ENCODE data around the gene FAM216A. TPM values are rescaled to one million over a fixed set of nuclear protein-coding genes. Genes with fewer than 3 reads are reported as not detected.

FAM216A gene
- total and polyA plus RNA-seq, 12 donors = 2.4 to 27.2 (median 5.8) TPM

GRCh38 chr12:110533607-110534006 lies 65.0 kb downstream of the FAM216A start:
- no peak for ATAC-seq
- no peak for TF ChIP-seq CTCF (IDR thresholded peaks at IDR 0.05)
- no peak for DNase-seq
- peak overlapping the region in 5 of 10 donors; percentile 22 to 86 (median 84) for H3K27ac ChIP-seq
- no peak overlapping the region for H3K4me3 ChIP-seq
- peaks cover 6 to 77% (median 31%) of the 10 kb centered on the region in 9 donors for H3K4me1 ChIP-seq
- H3K27me3 ChIP-seq = no peaks in the 10 kb centered on the region
- no peaks in the 10 kb centered on the region for H3K9me3 ChIP-seq
- peaks cover 0 to 64% (median 16%) of the 10 kb centered on the region in 9 donors for H3K36me3 ChIP-seq
- WGBS, 2 donors = 53 to 57% methylated on average over 6 of the region's 6 CpGs
- intact Hi-C loops (cut with DNase I) = no loop called here

GRCh38 chr12:110534811-110535210 lies 66.2 kb downstream of the FAM216A start:
- no peaks in the 10 kb centered on the region for H3K27me3 ChIP-seq
- intact Hi-C loops (cut with DNase I) = loop anchor here in 2 of 10 donors (5.0 kb wide), 1 partner anchor 47 kb away; the partner anchor contains the start of gene PPTC7 (in 2 of the 2)
- H3K4me1 ChIP-seq = peaks cover 6 to 89% (median 37%) of the 10 kb centered on the region in 9 donors
- H3K9me3 ChIP-seq = no peaks in the 10 kb centered on the region
- peak overlapping the region in 9 of 10 donors; percentile 18 to 86 (median 81) for H3K27ac ChIP-seq
- H3K36me3 ChIP-seq = peaks cover 0 to 76% (median 16%) of the 10 kb centered on the region in 9 donors
- ATAC-seq = no peak
- TF ChIP-seq CTCF (IDR thresholded peaks at IDR 0.05) = no peak
- no peak for DNase-seq
- 50 to 73% methylated on average over 6 of the region's 6 CpGs for WGBS, 2 donors
- no peak overlapping the region for H3K4me3 ChIP-seq

DNA sequence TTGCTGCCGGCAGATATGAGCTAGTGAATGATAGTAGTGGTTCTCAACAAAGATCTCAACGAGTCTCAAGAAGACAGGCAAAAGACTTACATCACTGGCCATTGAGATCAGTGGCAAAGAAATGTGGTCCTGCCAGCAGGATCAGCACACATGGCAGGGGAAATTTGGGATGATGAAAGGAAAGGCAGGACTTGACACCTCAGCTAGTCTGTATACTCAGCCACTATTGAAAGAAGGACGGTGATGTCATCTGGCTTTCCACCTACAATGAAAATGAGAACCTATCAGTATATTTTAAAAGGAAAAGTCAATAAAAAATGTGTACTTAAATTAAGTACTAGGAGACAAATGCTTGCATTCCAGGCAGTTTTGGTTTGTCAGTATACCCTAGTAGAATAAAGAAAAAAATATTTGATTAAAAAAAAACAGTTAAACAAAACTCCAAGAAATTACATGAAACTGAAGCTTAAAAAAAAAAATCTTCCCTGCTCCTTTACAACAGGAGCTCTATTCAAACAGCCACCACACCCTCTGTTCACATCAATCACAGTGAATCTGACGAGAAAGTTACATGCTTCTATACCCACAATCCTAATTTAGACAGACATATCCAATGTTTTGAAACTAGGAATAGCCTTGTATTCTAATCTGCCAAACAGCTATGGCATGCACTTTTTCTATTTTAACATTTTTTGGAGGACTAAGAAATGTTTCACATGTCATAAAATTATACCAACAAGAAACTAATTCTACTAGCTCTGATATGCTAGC lies 68.4 kb downstream of the FAM216A start:
- peaks cover 0 to 80% (median 16%) of the 10 kb centered on the region in 9 donors for H3K36me3 ChIP-seq
- ATAC-seq (peak in 3 of 8 donors; percentile 1 to 5 (median 5)), DNase-seq (no peak)
- intact Hi-C loops (cut with DNase I) = loop anchor here in 2 of 10 donors (5.0 kb wide), 1 partner anchor 45 kb away; the partner anchor contains the start of gene PPTC7 (in 2 of the 2)
- H3K4me3 ChIP-seq = no peak overlapping the region
- no peaks in the 10 kb centered on the region for H3K9me3 ChIP-seq
- 59 to 69% methylated on average over 4 of the region's 4 CpGs for WGBS, 2 donors
- TF ChIP-seq CTCF (IDR thresholded peaks at IDR 0.05) = no peak
- peak overlapping the region; percentile 64 to 86 (median 81) for H3K27ac ChIP-seq
- peaks cover 6 to 78% (median 24%) of the 10 kb centered on the region in 9 donors for H3K4me1 ChIP-seq
- H3K27me3 ChIP-seq = no peaks in the 10 kb centered on the region

- intact Hi-C loops (cut with DNase I) = loop anchor here in 2 of 10 donors (5.0 kb wide), 1 partner anchor 44 kb away; the partner anchor contains the start of gene PPTC7 (in 2 of the 2)
- no peak for TF ChIP-seq CTCF (IDR thresholded peaks at IDR 0.05)
- peak; percentile 55 to 62 for DNase-seq
- peaks cover 0 to 85% (median 16%) of the 10 kb centered on the region in 9 donors for H3K36me3 ChIP-seq
- peak; percentile 78 to 92 (median 84) for ATAC-seq
- 59 to 67% methylated on average over 9 of the region's 9 CpGs for WGBS, 2 donors
- H3K4me1 ChIP-seq = peaks cover 5 to 79% (median 24%) of the 10 kb centered on the region in 9 donors
- no peaks in the 10 kb centered on the region for H3K27me3 ChIP-seq
- H3K9me3 ChIP-seq = no peaks in the 10 kb centered on the region
- no peak overlapping the region for H3K4me3 ChIP-seq
- H3K27ac ChIP-seq = peak overlapping the region; percentile 64 to 86 (median 81)
Measured at GRCh38 chr12:110537605-110538409, 69.2 kb downstream of the FAM216A start.

All from heart right ventricle (tissue), 16 donors.